BLaER1 (cell line): Measurements from ENCODE around the gene GXYLT2.

ENCODE experiments used
- H3K27ac ChIP-seq: shearing (Covaris generic); formaldehyde crosslinking; 2 replicates; pipeline ENCODE4 v1.8.1; 2022
- H3K27me3 ChIP-seq: shearing (Covaris generic); formaldehyde crosslinking; 2 replicates; pipeline ENCODE4 v1.8.1; 2022
- H3K36me3 ChIP-seq: shearing (Covaris generic); formaldehyde crosslinking; 2 replicates; pipeline ENCODE4 v1.8.1; 2022
- H3K4me1 ChIP-seq: shearing (Covaris generic); formaldehyde crosslinking; 2 replicates; pipeline ENCODE4 v1.8.1; 2022
- H3K4me2 ChIP-seq: shearing (Covaris generic); formaldehyde crosslinking; 2 replicates; pipeline ENCODE4 v1.8.1; 2022
- H3K4me3 ChIP-seq: shearing (Covaris generic); formaldehyde crosslinking; 2 replicates; pipeline ENCODE4 v1.8.1; 2022
- H3K9ac ChIP-seq: shearing (Covaris generic); formaldehyde crosslinking; 2 replicates; pipeline ENCODE4 v1.8.1; 2022
- H3K9me3 ChIP-seq: shearing (Covaris generic); formaldehyde crosslinking; 2 replicates; pipeline ENCODE4 v1.8.1; 2022
- H4K20me1 ChIP-seq: shearing (Covaris generic); formaldehyde crosslinking; 2 replicates; pipeline ENCODE4 v1.8.1; 2022
- Cebpa-rat ChIP-seq: shearing (Covaris generic); IDR thresholded peaks from 2 replicates; pipeline ENCODE4 v1.8.1; 2022

GXYLT2 gene

DNA sequence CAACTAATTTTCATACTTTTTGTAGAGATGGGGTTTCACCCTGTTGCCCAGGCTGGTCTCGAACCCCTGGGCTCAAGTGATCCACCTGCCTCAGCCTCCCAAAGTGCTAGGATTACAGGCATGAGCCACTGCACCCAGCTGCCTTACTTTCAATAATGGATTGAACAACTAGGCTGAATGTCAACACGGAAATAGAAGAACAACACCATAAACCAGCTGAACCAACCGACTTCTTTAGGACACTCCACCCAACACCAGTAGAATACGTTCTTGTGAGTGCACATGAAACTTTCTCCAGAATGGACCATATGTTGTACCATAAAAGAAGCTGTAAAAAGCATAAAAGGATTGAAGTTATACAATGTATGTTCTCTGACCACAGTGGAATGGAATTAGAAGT lies 42.9 kb downstream of the GXYLT2 start:
- no peak overlapping the region for H3K4me3 ChIP-seq
- no peak overlapping the region for H3K4me2 ChIP-seq
- H3K4me1 ChIP-seq = no peaks in the 10 kb centered on the region
- no peaks in the 10 kb centered on the region for H3K36me3 ChIP-seq
- no peak overlapping the region for H3K27ac ChIP-seq
- H3K9ac ChIP-seq = no peak overlapping the region
- H3K27me3 ChIP-seq = no peaks in the 10 kb centered on the region
- TF ChIP-seq Cebpa-rat = no peak
- H3K9me3 ChIP-seq = peaks cover 12% of the 10 kb centered on the region
- no peaks in the 10 kb centered on the region for H4K20me1 ChIP-seq

GRCh38 chr3:72932416-72932815 lies 44.6 kb downstream of the GXYLT2 start:
- TF ChIP-seq Cebpa-rat = no peak
- H4K20me1 ChIP-seq = no peaks in the 10 kb centered on the region
- no peak overlapping the region for H3K27ac ChIP-seq
- no peak overlapping the region for H3K9ac ChIP-seq
- no peaks in the 10 kb centered on the region for H3K4me1 ChIP-seq
- no peak overlapping the region for H3K4me2 ChIP-seq
- no peaks in the 10 kb centered on the region for H3K36me3 ChIP-seq
- H3K27me3 ChIP-seq = no peaks in the 10 kb centered on the region
- peaks cover 12% of the 10 kb centered on the region for H3K9me3 ChIP-seq
- no peak overlapping the region for H3K4me3 ChIP-seq

- H3K4me2 ChIP-seq = no peak overlapping the region
- H3K4me1 ChIP-seq = no peaks in the 10 kb centered on the region
- H3K4me3 ChIP-seq = no peak overlapping the region
- H3K9me3 ChIP-seq = no peaks in the 10 kb centered on the region
- H4K20me1 ChIP-seq = no peaks in the 10 kb centered on the region
- TF ChIP-seq Cebpa-rat = peak; percentile 87
- H3K9ac ChIP-seq = no peak overlapping the region
- H3K27ac ChIP-seq = no peak overlapping the region
- H3K36me3 ChIP-seq = no peaks in the 10 kb centered on the region
- no peaks in the 10 kb centered on the region for H3K27me3 ChIP-seq
Observed at GRCh38 chr3:72938471-72939265, 50.8 kb downstream of the GXYLT2 start.

DNA sequence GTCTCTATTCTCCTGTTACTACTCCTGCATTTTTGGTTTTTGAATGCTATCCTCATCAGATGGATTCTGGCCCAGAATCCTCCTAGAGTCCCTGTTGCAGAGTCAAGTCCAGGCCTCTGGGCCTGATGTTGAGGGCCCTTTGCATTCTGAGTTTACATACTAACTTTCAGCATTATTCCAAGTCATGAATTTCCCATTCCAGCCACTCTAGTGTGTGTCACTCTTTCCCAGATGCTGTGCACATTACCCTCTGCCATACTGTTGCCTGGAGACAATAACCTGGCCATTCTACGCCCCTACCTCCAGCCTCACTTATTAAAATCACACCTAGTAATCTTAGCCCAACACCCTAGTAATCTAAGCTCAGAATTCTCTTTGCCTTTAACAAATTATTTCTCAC lies 53.4 kb downstream of the GXYLT2 start:
- no peak for TF ChIP-seq Cebpa-rat
- Histone ChIP-seq H3K27me3 (no peaks in the 10 kb centered on the region), H3K27ac (no peak overlapping the region), H3K36me3 (no peaks in the 10 kb centered on the region), H3K9me3 (no peaks in the 10 kb centered on the region), H3K4me3 (no peak overlapping the region), H4K20me1 (no peaks in the 10 kb centered on the region), H3K4me2 (no peak overlapping the region), H3K9ac (no peak overlapping the region), H3K4me1 (peaks cover 18% of the 10 kb centered on the region)

DNA sequence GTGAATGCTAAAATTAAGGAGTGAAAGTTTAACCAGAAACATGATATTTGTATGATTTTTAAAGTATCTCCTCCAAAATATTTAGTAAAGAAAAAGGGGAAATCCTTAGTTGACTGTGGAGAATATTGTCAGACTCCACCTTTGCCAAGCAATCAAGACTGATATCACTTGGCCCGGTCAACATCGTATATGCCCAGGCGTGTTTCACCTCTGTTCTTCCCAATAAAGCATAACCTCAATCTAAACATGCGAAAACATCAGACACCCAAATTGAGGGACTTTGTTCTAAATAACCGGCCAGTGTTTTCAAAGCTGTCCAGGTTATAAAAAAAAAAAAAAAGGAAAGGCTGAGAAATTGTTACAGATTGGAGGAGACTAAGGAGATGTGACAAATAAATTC lies 54.6 kb downstream of the GXYLT2 start:
- no peak for TF ChIP-seq Cebpa-rat
- Histone ChIP-seq H3K4me2 (no peak overlapping the region), H3K4me1 (peaks cover 20% of the 10 kb centered on the region), H3K9me3 (no peaks in the 10 kb centered on the region), H4K20me1 (no peaks in the 10 kb centered on the region), H3K27me3 (no peaks in the 10 kb centered on the region), H3K27ac (no peak overlapping the region), H3K4me3 (no peak overlapping the region), H3K9ac (no peak overlapping the region), H3K36me3 (no peaks in the 10 kb centered on the region)

GRCh38 chr3:72944696-72945095 lies 56.9 kb downstream of the GXYLT2 start:
- Histone ChIP-seq H3K4me1 (peaks cover 20% of the 10 kb centered on the region), H3K9ac (no peak overlapping the region), H4K20me1 (no peaks in the 10 kb centered on the region), H3K36me3 (no peaks in the 10 kb centered on the region), H3K4me3 (no peak overlapping the region), H3K27ac (no peak overlapping the region), H3K9me3 (no peaks in the 10 kb centered on the region), H3K4me2 (peak overlapping the region; percentile 46; the same call in 1 of the 2 replicates), H3K27me3 (no peaks in the 10 kb centered on the region)
- TF ChIP-seq Cebpa-rat = no peak

GRCh38 chr3:72947715-72948490 lies 60.1 kb downstream of the GXYLT2 start:
- Histone ChIP-seq H3K9me3 (no peaks in the 10 kb centered on the region), H3K4me2 (no peak overlapping the region), H3K4me1 (peaks cover 36% of the 10 kb centered on the region), H3K27ac (no peak overlapping the region), H3K27me3 (no peaks in the 10 kb centered on the region), H4K20me1 (no peaks in the 10 kb centered on the region), H3K36me3 (no peaks in the 10 kb centered on the region), H3K9ac (no peak overlapping the region), H3K4me3 (no peak overlapping the region)
- no peak for TF ChIP-seq Cebpa-rat

GRCh38 chr3:72949016-72949415 lies 61.2 kb downstream of the GXYLT2 start:
- Histone ChIP-seq H3K4me1 (peaks cover 36% of the 10 kb centered on the region), H3K36me3 (no peaks in the 10 kb centered on the region), H3K4me3 (no peak overlapping the region), H3K9ac (no peak overlapping the region), H3K27me3 (no peaks in the 10 kb centered on the region), H3K27ac (no peak overlapping the region), H3K9me3 (no peaks in the 10 kb centered on the region), H3K4me2 (no peak overlapping the region), H4K20me1 (no peaks in the 10 kb centered on the region)
- no peak for TF ChIP-seq Cebpa-rat

- H3K9me3 ChIP-seq = no peaks in the 10 kb centered on the region
- peak overlapping the region; percentile 18 for H3K4me2 ChIP-seq
- H3K27me3 ChIP-seq = no peaks in the 10 kb centered on the region
- TF ChIP-seq Cebpa-rat = no peak
- no peak overlapping the region for H3K27ac ChIP-seq
- H3K9ac ChIP-seq = no peak overlapping the region
- H3K36me3 ChIP-seq = no peaks in the 10 kb centered on the region
- no peaks in the 10 kb centered on the region for H4K20me1 ChIP-seq
- H3K4me1 ChIP-seq = peaks cover 27% of the 10 kb centered on the region
- no peak overlapping the region for H3K4me3 ChIP-seq
Observed at GRCh38 chr3:72950372-72950771, 62.5 kb downstream of the GXYLT2 start.

GRCh38 chr3:72950801-72951200 lies 63.0 kb downstream of the GXYLT2 start:
- H3K36me3 ChIP-seq = no peaks in the 10 kb centered on the region
- H3K27me3 ChIP-seq = no peaks in the 10 kb centered on the region
- peaks cover 22% of the 10 kb centered on the region for H3K4me1 ChIP-seq
- H3K4me3 ChIP-seq = no peak overlapping the region
- no peak overlapping the region for H3K27ac ChIP-seq
- H3K9me3 ChIP-seq = no peaks in the 10 kb centered on the region
- H4K20me1 ChIP-seq = no peaks in the 10 kb centered on the region
- no peak overlapping the region for H3K9ac ChIP-seq
- peak overlapping the region; percentile 18 for H3K4me2 ChIP-seq
- TF ChIP-seq Cebpa-rat = no peak
